Mucosa of stomach (tissue), 1 donor: ENCODE results near the gene EXD1.
"Not testable (repeated sequence)": the region's sequence is repeated elsewhere in the genome, so short reads cannot be mapped to it uniquely, and the experiment has no call there.

Source experiments
- H3K27me3 ChIP-seq: one replicate; pipeline ENCODE4 v1.7.0; 2013; ENCODE audit warnings: mild to moderate bottlenecking, low read length; ENCODE audit not compliant: control insufficient read depth, insufficient read depth
- H3K36me3 ChIP-seq: one replicate; pipeline ENCODE4 v1.7.0; 2013; ENCODE audit warnings: low read length; ENCODE audit not compliant: control insufficient read depth, insufficient read depth
- H3K4me1 ChIP-seq: one replicate; pipeline ENCODE4 v1.7.0; 2013; ENCODE audit warnings: mild to moderate bottlenecking, low read length; ENCODE audit not compliant: control insufficient read depth, insufficient read depth
- H3K4me3 ChIP-seq: one replicate; pipeline ENCODE4 v1.7.0; 2013; ENCODE audit warnings: low read length
- H3K9ac ChIP-seq: one replicate; pipeline ENCODE4 v1.7.0; 2013; ENCODE audit warnings: mild to moderate bottlenecking, low read length, moderate library complexity
- H3K9me3 ChIP-seq: one replicate; pipeline ENCODE4 v1.7.0; 2013; ENCODE audit warnings: mild to moderate bottlenecking, low read length, moderate library complexity; ENCODE audit not compliant: control insufficient read depth
- donor health status: Pancreatic carcinoma.

EXD1 gene

DNA sequence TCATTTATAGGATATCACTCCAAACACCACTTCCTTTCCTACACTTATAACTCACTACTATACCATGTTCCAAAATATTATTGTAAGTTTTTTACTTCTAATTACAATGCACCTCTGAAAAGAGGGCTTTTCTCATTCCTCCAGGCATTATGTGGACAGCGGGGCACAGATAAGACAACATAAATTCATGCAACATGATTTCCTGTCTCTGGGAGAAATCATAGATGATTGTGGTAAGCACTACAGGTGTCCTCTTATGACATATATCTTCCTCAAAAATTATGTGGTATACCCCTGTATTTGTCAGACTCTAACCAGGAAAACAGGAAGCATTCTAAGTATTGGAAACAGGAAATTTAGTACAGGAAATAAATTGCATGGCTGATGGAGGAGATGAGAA, 68.8 kb downstream of the EXD1 start:
- no peaks in the 10 kb centered on the region for H3K4me1 ChIP-seq
- no peaks in the 10 kb centered on the region for H3K9me3 ChIP-seq
- H3K9ac ChIP-seq = no peak overlapping the region
- H3K4me3 ChIP-seq = no peak overlapping the region
- no peaks in the 10 kb centered on the region for H3K36me3 ChIP-seq
- H3K27me3 ChIP-seq = no peaks in the 10 kb centered on the region

DNA sequence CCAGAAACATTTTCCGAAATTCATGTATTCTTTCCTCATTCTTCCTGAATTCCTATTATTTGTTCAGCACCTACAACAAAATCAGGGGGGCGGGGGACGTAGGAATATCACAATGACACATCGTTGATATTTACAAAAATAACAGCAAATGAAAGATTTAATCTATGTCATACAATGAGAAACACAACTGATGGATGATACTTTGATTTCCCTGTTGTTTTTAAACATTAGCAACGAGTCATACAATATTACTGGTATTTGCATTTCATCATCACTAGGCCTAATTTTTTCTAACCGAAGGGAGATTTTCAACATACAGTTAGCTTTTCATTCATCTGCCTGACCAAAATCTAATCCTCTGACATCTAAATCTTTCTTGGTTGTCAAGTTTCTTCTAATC, 69.2 kb downstream of the EXD1 start:
- no peaks in the 10 kb centered on the region for H3K4me1 ChIP-seq
- no peaks in the 10 kb centered on the region for H3K9me3 ChIP-seq
- H3K4me3 ChIP-seq = no peak overlapping the region
- no peaks in the 10 kb centered on the region for H3K27me3 ChIP-seq
- no peaks in the 10 kb centered on the region for H3K36me3 ChIP-seq
- no peak overlapping the region for H3K9ac ChIP-seq

DNA sequence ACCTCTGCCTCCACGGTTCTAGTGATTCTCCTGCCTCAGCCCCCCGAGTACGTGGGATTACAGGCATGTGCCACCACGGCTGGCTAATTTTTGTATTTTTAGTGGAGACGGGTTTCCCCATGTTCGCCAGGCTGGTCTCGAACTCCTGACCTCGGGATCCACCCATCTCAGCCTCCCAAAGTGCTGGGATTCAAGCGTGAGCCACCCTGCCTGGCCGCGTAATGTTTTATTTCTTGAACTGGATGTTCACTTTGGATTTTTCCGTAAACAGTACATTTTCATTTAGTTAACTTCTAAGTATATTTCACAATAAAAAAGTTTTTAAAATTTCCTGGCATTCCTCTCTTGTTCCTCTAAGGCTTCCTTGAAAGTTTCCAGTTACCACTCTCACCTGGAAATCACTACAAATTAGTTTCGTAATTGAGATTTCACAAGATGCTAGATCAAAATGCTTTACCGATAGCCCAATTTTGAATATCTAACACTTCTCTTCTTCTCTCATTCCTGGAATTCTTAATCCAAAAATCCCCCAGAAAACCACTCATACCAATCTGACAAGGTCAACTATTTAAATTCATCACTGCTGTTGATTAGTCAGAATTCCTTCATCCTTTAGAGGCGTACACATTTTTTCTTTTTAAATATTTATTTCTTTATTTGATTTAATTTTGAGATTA, 69.8 kb downstream of the EXD1 start:
- Histone ChIP-seq H3K36me3 (no peaks in the 10 kb centered on the region), H3K4me1 (no peaks in the 10 kb centered on the region), H3K9ac (no peak overlapping the region), H3K27me3 (no peaks in the 10 kb centered on the region), H3K4me3 (no peak overlapping the region), H3K9me3 (no peaks in the 10 kb centered on the region)

DNA sequence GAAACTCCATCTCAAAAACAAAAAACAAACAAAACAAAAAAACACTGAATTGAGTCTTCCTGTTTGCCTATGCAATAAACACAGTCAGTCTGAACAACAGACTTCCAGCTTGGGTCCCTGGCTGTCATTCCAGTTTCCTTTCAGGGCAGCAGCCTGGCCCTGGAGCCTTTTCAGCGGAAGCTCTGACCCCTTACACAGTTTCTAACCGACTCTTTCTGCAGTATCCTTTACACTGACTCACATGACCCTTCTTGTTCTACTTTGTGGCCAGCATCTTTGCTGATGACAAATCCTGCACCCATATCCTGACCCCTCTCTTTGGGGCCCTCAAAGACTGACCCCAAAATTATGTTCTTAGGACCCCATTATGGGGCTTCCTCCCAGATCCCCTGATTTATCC, 76.1 kb downstream of the EXD1 start:
- Histone ChIP-seq H3K9me3 (no peaks in the 10 kb centered on the region), H3K27me3 (no peaks in the 10 kb centered on the region), H3K4me3 (no peak overlapping the region), H3K4me1 (no peaks in the 10 kb centered on the region), H3K36me3 (no peaks in the 10 kb centered on the region), H3K9ac (no peak overlapping the region)

DNA sequence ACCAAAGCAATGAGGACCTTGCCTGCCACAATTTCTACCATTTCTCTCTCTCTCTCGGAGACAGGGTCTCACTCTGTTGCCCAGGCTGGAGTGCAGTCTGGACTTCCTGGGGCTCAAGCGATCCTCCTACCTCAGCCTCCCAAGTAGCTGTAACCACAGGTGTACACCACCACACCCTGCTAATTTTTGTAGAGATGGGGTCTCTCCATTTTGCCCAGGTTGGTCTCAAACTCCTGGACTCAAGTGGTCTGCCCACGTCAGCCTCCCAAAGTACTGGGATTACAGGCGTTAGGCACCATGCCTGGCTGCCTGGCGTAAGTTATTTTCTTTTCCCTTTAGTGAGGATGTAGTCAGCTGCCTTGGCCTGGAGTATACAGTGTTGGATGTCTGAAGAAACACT, 76.8 kb downstream of the EXD1 start:
- Histone ChIP-seq H3K27me3 (no peaks in the 10 kb centered on the region), H3K9me3 (no peaks in the 10 kb centered on the region), H3K9ac (no peak overlapping the region), H3K4me1 (no peaks in the 10 kb centered on the region), H3K4me3 (no peak overlapping the region), H3K36me3 (no peaks in the 10 kb centered on the region)

DNA sequence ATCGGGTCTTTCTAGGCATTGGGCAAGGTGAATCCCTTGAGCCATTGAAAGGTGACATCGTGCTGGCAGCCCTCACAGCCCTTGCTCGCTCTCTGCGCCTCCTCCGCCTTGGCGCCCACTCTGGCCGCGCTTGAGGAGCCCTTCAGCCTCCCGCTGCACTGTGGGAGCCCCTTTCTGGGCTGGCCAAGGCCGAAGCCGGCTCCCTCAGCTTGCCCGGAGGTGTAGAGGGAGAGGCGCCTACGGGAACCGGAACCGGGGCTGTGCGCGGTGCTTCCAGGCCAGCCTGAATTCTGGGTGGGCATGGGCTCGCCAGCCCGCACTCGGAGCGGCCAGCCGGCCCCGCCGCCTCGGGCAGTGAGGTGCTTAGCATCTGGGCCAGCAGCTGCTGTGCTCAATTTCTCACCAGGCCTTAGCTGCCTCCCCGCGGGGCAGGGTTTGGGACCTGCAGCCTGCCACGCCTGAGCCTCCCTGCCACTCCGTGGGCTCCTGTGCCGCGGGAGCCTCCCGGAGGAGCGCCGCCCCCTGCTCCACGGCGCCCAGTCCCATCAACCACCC, 79.0 kb downstream of the EXD1 start:
- no peaks in the 10 kb centered on the region for H3K27me3 ChIP-seq
- H3K4me3 ChIP-seq = no peak overlapping the region
- no peaks in the 10 kb centered on the region for H3K9me3 ChIP-seq
- no peaks in the 10 kb centered on the region for H3K4me1 ChIP-seq
- H3K9ac ChIP-seq = no peak overlapping the region
- H3K36me3 ChIP-seq = no peaks in the 10 kb centered on the region

DNA sequence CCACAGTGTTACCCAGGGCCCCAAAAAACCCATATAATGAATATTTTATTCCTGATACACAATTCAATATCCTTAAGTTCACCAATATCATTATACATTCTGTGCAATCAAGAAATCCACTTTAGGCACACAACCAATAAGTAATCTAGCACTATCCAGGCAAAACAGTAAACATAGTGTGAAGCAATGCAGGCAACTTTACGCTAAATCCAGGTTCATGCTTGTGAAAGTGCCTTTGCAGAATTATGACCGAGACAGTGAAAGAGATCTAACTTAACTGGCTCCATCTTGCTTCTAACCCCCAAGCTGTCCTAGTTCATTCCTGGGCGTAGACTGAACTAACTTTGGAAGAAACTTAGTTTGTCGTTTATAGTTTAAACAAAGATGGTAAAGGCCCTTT, 80.3 kb downstream of the EXD1 start:
- H3K4me1 ChIP-seq = no peaks in the 10 kb centered on the region
- H3K9ac ChIP-seq = no peak overlapping the region
- no peak overlapping the region for H3K4me3 ChIP-seq
- H3K27me3 ChIP-seq = no peaks in the 10 kb centered on the region
- H3K36me3 ChIP-seq = no peaks in the 10 kb centered on the region
- H3K9me3 ChIP-seq = no peaks in the 10 kb centered on the region

DNA sequence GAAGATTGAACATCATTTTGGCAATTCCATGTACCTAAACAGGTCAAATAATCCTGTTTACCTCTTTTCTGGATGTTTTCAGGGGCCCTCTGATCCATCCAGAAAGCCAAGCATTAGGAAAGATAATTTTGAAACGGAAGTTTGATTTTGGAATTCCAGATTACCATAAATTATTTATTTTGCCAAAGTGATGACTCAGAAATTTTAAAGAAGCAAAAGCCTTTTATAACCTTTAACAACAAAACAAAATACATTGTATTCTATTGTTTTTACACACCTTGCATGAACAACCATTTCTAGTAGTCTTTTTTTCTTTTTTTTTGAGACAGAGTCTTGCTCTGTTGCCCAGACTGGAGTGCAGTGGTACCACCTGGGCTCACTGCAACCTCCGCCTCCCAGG, 82.5 kb downstream of the EXD1 start:
- H3K27me3 ChIP-seq = no peaks in the 10 kb centered on the region
- no peak overlapping the region for H3K9ac ChIP-seq
- no peaks in the 10 kb centered on the region for H3K36me3 ChIP-seq
- H3K9me3 ChIP-seq = no peaks in the 10 kb centered on the region
- H3K4me3 ChIP-seq = no peak overlapping the region
- H3K4me1 ChIP-seq = no peaks in the 10 kb centered on the region

DNA sequence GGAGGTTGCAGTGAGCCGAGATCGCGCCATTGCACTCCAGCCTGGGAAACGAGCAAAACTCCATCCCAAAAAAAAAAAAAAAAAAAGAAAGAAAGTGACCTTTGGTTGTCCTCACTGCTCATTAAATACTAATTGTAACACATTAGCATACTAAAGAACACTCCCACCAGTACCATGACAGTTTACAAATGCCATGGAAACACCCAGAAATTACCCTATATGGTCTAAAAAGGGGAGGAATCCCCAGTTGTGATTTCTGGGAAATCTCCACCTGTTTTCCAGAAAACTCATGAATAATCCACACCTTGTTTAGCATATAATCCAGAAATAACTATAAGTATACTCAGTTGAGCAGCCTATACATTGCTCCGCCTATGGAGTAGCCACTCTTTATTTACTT, 90.9 kb downstream of the EXD1 start:
- no peaks in the 10 kb centered on the region for H3K9me3 ChIP-seq
- H3K4me1 ChIP-seq = peaks cover 5% of the 10 kb centered on the region
- no peak overlapping the region for H3K9ac ChIP-seq
- no peaks in the 10 kb centered on the region for H3K36me3 ChIP-seq
- no peak overlapping the region for H3K4me3 ChIP-seq
- no peaks in the 10 kb centered on the region for H3K27me3 ChIP-seq

DNA sequence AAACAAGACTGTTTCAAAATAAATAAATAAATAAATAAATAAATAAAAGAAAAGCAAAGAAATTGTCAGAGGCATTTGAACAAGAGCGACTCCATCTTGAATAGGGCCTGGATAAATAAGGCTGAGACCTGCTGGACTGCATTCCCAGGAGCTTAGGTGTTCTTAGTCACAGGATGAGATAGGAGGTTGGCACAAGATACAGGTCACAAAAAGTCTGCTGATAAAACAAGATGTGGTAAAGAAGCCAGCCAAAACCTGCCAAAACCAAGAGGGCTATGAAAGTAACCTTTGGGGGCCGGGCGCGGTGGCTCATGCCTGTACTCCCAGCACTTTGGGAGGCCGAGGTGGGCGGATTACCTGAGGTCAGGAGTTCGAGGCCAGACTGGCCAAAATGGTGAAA, 91.4 kb downstream of the EXD1 start:
- H3K9ac ChIP-seq, H3K27me3 ChIP-seq, H3K4me3 ChIP-seq, H3K36me3 ChIP-seq, H3K9me3 ChIP-seq, H3K4me1 ChIP-seq: not testable (repeated sequence)

DNA sequence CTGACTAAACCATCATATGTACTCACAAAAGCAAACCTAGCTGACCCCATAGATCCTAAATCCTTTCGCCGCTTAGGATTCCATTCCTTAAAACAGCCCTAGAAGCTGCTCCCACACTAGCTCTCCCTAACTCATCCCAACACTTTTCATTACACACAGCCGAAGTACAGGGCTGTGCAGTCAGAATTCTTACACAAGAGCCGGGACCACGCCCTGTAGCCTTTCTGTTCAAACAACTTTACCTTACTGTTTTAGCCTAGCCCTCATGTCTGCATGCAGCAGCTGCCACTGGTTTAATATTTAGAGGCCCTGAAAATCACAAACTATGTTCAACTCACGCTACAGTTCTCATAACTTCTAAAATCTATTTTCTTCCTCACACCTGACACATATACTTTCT, 95.0 kb downstream of the EXD1 start:
- H3K9me3 ChIP-seq, H3K27me3 ChIP-seq, H3K9ac ChIP-seq, H3K4me1 ChIP-seq, H3K4me3 ChIP-seq, H3K36me3 ChIP-seq: not testable (repeated sequence)

DNA sequence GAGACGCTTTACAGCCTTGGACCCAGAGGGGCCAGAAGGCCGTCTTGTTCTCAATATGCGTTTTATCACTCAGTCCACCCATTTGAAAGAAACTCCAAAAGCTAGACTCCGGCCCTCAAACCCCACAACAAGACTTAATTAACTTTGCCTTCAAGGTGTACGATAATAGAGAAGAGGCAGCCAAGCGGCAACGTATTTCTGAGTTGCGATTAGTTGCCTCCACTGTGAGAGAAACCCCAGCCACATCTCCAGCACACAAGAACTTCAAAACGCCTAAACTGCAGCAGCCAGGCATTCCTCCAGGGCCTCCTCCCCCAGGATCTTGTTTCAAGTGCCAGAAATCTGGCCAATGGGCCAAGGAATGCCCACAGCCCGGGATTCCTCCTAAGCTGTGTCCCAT, 97.1 kb downstream of the EXD1 start:
- no peaks in the 10 kb centered on the region for H3K36me3 ChIP-seq
- H3K9ac ChIP-seq = no peak overlapping the region
- no peak overlapping the region for H3K4me3 ChIP-seq
- no peaks in the 10 kb centered on the region for H3K9me3 ChIP-seq
- no peaks in the 10 kb centered on the region for H3K4me1 ChIP-seq
- no peaks in the 10 kb centered on the region for H3K27me3 ChIP-seq
